Esophagus mucosa (tissue), 1 donor: ENCODE measurements around the gene ATP2A3. TPM values are rescaled to one million over a fixed set of nuclear protein-coding genes. Genes with fewer than 3 reads are reported as not detected.

Experiments used
- ATAC-seq: fragments of 200-7000 bp; cut with Tn5 transposase; one replicate; pipeline ENCODE4 v1.9.1; 2020
- total RNA-seq: library from RNA; stranded (reverse); gene quantifications from one replicate; pipeline ENCODE4 v1.2.4, GENCODE V29; 2023
- donor health status: DM: yes; HTN: yes; CAD: no.

The ATP2A3 gene
- total RNA-seq, 1 donor from 2014 or later = 4.7 TPM

GRCh38 chr17:3909257-3909656 is 55.0 kb downstream of the ATP2A3 start:
- ATAC-seq = no peak

- ATAC-seq = no peak
These were observed 56.6 kb downstream of the ATP2A3 start for GRCh38 chr17:3907483-3908216.

DNA sequence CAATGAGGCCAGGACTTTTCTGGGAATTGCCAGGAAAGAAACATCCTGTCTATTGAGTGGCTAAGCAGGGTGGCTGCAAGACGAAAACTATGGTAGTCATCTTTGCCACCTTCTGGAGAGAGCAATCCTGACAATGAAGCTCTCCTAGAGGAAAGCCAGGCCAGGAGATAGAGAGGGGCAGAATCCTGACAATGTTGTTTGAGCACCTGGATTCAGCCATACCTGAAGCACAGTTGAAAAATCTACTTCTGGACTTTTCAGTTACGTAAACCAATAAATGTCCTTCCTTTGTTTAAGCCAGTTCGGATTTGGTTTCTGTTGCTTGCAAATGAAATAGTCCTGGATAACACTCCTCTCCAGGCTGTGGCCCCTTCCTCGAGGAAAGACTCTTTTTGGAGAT is 57.4 kb downstream of the ATP2A3 start:
- no peak for ATAC-seq

DNA sequence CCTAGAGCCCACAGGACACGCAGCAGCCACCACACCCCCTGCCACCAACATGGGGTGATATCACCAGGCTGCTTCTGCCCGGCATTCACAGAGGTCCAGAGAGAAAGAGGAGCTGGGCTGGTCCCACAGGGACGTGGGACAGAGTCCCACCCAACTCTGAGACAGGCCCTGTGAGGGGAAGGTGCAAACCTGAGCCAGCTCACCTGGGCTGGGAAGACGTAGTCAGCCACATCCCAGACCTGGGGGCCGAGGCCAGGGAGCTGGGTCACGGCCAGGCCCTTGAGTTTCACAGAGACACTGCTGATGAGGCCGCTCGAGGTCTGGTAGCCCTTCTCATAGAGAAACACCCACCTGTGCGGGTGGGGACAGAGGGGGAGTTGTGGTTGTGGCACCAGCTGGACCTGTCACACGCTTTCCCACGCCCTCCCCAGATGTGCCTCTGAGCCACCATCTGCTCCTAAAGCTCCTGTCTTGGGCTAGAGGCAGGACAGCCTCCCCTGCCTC is 59.2 kb downstream of the ATP2A3 start:
- no peak for ATAC-seq

- ATAC-seq = peak; percentile 4
These were observed 59.7 kb downstream of the ATP2A3 start for GRCh38 chr17:3904501-3904900.

DNA sequence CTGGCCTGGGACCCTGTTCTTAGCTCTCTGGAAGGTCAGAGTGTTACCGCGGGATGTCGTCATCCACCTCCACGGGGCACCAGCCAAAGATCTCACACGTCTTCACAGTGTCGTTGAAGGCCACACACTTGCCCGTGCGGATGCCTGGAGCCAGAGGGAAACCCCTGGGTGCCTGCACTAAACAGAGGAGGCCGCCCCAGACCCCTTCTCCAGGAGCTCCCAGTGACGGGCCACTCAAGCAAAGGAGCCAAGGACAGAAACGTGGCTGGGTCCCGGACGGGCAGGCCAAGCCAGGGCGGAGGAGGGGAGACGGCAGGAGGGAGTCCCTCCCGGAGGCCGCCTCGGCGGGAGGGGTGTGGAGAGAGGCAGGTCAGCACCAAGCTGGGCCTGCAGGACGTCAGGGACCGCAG is 60.4 kb downstream of the ATP2A3 start:
- peak; percentile 7 for ATAC-seq

DNA sequence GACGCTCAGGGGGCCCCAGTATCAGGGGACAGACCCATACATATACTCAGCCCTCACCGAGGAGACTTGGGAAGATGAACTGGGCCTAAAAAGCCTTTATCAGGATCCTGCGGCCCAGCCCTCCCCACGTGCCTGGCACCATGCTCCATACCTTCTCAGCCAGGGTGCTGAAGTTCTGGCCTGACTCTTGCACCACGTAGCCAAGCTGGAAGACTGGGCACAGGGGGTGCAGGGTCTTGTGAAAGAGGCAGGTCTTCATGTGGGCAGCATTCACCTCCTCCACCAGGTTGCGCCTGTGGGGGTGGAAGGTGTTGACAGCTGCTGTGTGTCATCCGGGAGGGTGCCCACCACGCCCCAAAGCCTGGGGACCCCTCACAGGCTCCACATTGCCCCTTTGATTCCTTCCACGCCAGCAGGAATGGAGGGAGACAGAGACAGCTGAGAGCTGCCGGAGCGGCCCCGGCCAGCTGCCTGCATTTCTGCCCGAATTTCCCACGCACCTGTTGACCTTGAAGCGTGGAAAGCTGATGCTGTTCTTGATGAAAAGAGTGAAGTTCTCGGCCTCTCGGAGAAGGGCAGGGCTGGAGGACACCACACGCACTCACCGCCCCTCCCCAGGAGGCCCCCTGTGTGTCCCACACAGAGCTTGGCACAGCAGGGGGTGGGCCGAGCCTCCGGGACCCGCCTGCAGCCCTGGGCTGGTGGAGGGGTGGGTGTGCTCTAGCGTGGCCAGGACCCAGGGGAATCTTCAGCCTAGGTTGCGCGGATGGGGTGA is 61.0 kb downstream of the ATP2A3 start:
- ATAC-seq = no peak

GRCh38 chr17:3900646-3901045 is 63.6 kb downstream of the ATP2A3 start:
- ATAC-seq = no peak

- ATAC-seq = no peak
These were observed 66.5 kb downstream of the ATP2A3 start for GRCh38 chr17:3897731-3898130.

- ATAC-seq = no peak
These were observed 67.3 kb downstream of the ATP2A3 start for GRCh38 chr17:3896968-3897235.

- no peak for ATAC-seq
These were observed 67.9 kb downstream of the ATP2A3 start for GRCh38 chr17:3896108-3896967.

- no peak for ATAC-seq
These were observed 68.9 kb downstream of the ATP2A3 start for GRCh38 chr17:3895354-3895753.

- ATAC-seq = peak; percentile 30
These were observed 69.3 kb downstream of the ATP2A3 start for GRCh38 chr17:3894911-3895343.

- no peak for ATAC-seq
These were observed 70.0 kb downstream of the ATP2A3 start for GRCh38 chr17:3894188-3894587.

GRCh38 chr17:3893720-3894116 is 70.5 kb downstream of the ATP2A3 start:
- ATAC-seq = no peak

GRCh38 chr17:3893003-3893719 is 71.1 kb downstream of the ATP2A3 start, which contains the start of gene CAMKK1:
Gene CAMKK1, minus strand, starts transcription at chr17:3893053. Its CDS starts 7,366 bp downstream, at chr17:3885687.
- ATAC-seq = peak; percentile 71

GRCh38 chr17:3892095-3892998 is 71.9 kb downstream of the ATP2A3 start:
- ATAC-seq = peak; percentile 40

- ATAC-seq = no peak
These were observed 72.6 kb downstream of the ATP2A3 start for GRCh38 chr17:3891626-3892094.

DNA sequence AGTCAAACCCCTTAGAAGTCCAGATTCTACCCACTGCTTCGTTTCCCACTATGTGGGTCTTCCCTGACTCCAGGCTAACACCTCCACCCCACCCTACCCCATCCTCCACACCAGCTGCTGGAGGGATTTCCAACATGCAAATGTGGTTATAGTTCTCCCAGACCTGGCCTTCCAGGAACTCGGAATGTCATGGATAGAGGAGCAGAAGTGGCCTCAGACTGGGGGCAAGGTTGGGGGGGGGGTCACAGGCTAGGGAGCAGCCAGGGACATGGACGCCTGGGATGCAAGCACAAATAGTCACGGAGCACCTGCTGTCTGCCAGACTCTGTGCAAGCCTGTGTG is 73.4 kb downstream of the ATP2A3 start:
- ATAC-seq = no peak

- peak; percentile 4 for ATAC-seq
These were observed 74.0 kb downstream of the ATP2A3 start for GRCh38 chr17:3890082-3890877.
